Small intestine (tissue), 7 donors: Measurements from ENCODE around the gene SLC25A42. TPM values are rescaled to one million over a fixed set of nuclear protein-coding genes. Genes with fewer than 3 reads are reported as not detected.
"Not testable (repeated sequence)": the region's sequence is repeated elsewhere in the genome, so short reads cannot be mapped to it uniquely, and the experiment has no call there.

Source experiments
- DNase-seq, 2 donors: peaks; one replicate each; pipeline versions ENCODE4 v3.0.0 to v3.0.0-alpha.2; 2013
- FAIRE-seq: peaks from 2 replicates; lab custom pipeline; 2012; peaks lifted over from hg19 to GRCh38; lab: Jason Lieb, UNC
- H3K27ac ChIP-seq, 3 donors: one replicate each; pipeline ENCODE4 v1.5.1; 2013; ENCODE audit warnings: low read length in 2 of 3, mild to moderate bottlenecking in 2 of 3, control low read depth in 1 of 3, inconsistent platforms in 1 of 3, low read depth in 1 of 3, moderate library complexity in 1 of 3
- H3K27me3 ChIP-seq, 3 donors: one replicate each; pipeline ENCODE4 v1.6.1; 2013; ENCODE audit warnings: low read length in 3 of 3, inconsistent platforms in 1 of 3; ENCODE audit not compliant: control insufficient read depth in 3 of 3, insufficient read depth in 3 of 3
- H3K36me3 ChIP-seq, 3 donors: one replicate each; pipeline ENCODE4 v1.6.1; 2013; ENCODE audit warnings: low read length in 3 of 3, inconsistent platforms in 1 of 3, low read depth in 1 of 3, mild to moderate bottlenecking in 1 of 3, moderate library complexity in 1 of 3; ENCODE audit not compliant: control insufficient read depth in 3 of 3, insufficient read depth in 2 of 3
- H3K4me1 ChIP-seq, 3 donors: one replicate each; pipeline ENCODE4 v1.6.1; 2013; ENCODE audit warnings: low read length in 2 of 3, inconsistent platforms in 1 of 3, low read depth in 1 of 3, mild to moderate bottlenecking in 1 of 3, moderate library complexity in 1 of 3; ENCODE audit not compliant: control insufficient read depth in 3 of 3, insufficient read depth in 2 of 3
- H3K4me3 ChIP-seq, 3 donors: one replicate each; pipeline ENCODE4 v1.5.1; 2013; ENCODE audit warnings: low read length in 3 of 3, control low read depth in 1 of 3, inconsistent platforms in 1 of 3, low read depth in 1 of 3, mild to moderate bottlenecking in 1 of 3, moderate library complexity in 1 of 3
- H3K9me3 ChIP-seq, 2 donors: one replicate each; pipeline ENCODE4 v1.6.1; 2013; ENCODE audit warnings: low read depth in 1 of 2, low read length in 1 of 2; ENCODE audit not compliant: control insufficient read depth in 2 of 2, insufficient read depth in 1 of 2
- WGBS, 3 donors: extraction: QIAGEN DNeasy Blood & Tissue Kit; methylation state at CpG; one replicate each; pipeline ENCODE4 v1.1.7; 2013; 5-methylcytosine and 5-hydroxymethylcytosine counted together
- polyA plus RNA-seq, 4 donors: library from polyadenylated mRNA; stranded (reverse) in 3 of 4; unstranded in 1 of 4; fragments of 200-250 nt in 3 of 4; fragments of 120-200 nt in 1 of 4; gene quantifications; one replicate each; pipeline versions ENCODE4 v1.2.1 to v1.2.3, GENCODE V29; 2013
- donor health status: healthy with polysubstance abuse.
- donor health status: control.
- donor health status: control.
- donor health status: Bipolar disorder and iron deficiency.
- donor health status: healthy.

SLC25A42 gene
- polyA plus RNA-seq, 4 donors, result 5.6 to 19.6 (median 9.4) TPM

DNA sequence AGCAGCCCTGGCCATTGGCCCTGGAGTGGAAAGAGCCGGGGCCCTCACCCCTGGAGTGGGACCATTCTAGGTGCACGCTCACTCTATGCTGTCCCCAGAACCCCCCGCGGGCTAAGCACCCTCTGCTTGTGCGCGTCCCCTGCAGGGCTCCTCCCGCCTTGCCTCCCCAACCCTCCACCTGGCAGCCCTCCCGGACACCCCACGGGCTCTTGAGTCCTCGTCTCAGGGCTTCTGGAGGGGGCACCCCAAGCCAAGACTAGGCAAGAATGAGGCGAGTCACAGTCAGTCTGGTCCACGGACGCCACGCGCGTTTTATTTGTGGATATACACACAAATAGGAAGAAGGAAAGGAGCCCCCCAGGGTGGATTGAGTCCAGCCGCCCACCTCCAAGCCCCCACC is 81.5 kb downstream of the SLC25A42 start:
- FAIRE-seq (no peak), DNase-seq (no peak)
- no peaks in the 10 kb centered on the region for H3K27me3 ChIP-seq
- H3K27ac ChIP-seq, result no peak overlapping the region
- H3K9me3 ChIP-seq, result peaks cover 0 to 4% of the 10 kb centered on the region in 2 donors
- H3K4me1 ChIP-seq, result peaks cover 0 to 3% (median 0%) of the 10 kb centered on the region in 3 donors
- 89 to 93% (median 90%) methylated on average over 12 to 17 of the region's 17 CpGs for WGBS, 3 donors
- H3K4me3 ChIP-seq, result no peak overlapping the region
- H3K36me3 ChIP-seq, result peaks cover 0 to 31% (median 0%) of the 10 kb centered on the region in 3 donors

- FAIRE-seq (no peak), DNase-seq (peak; percentile 66 to 83)
- H3K27ac ChIP-seq, result no peak overlapping the region
- H3K4me1 ChIP-seq, result peaks cover 0 to 3% (median 0%) of the 10 kb centered on the region in 3 donors
- WGBS, 3 donors, result 35 to 43% (median 38%) methylated on average over 35 to 47 of the region's 47 CpGs
- H3K4me3 ChIP-seq, result peak overlapping the region in 1 of 3 donors; percentile 17
- no peaks in the 10 kb centered on the region for H3K27me3 ChIP-seq
- H3K9me3 ChIP-seq, result peaks cover 0 to 4% of the 10 kb centered on the region in 2 donors
- peaks cover 0 to 37% (median 0%) of the 10 kb centered on the region in 3 donors for H3K36me3 ChIP-seq
Measured at GRCh38 chr19:19145684-19146608, 82.2 kb downstream of the SLC25A42 start.

DNA sequence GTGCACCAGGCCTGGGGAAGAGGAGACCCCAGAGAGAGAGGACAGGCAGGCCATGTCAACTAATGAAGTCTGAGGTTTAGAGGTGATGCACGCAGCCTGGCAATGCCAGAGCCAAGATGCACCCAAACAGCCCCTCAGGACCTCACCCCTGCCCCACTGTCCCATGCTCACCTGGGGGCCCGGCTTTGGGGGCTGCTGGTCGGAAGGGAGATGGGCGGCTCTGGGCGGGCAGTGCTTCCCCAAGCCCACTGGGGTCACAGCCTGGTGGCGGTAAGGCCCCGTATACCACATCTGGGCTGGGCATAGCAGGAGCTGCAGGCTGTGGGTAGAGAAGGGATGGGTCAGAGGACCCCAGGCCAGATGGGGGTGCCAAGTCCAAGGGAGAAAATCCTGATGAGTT is 83.1 kb downstream of the SLC25A42 start:
- DNase-seq, result no peak
- Histone ChIP-seq H3K4me1 (peaks cover 0 to 3% (median 0%) of the 10 kb centered on the region in 3 donors), H3K27me3 (no peaks in the 10 kb centered on the region), H3K4me3 (no peak overlapping the region), H3K36me3 (peaks cover 0 to 40% (median 0%) of the 10 kb centered on the region in 3 donors), H3K9me3 (peaks cover 0 to 4% of the 10 kb centered on the region in 2 donors), H3K27ac (no peak overlapping the region)
- 93 to 97% (median 97%) methylated on average over 7 of the region's 7 CpGs for WGBS, 3 donors
- FAIRE-seq, result no peak

GRCh38 chr19:19147344-19147743 is 83.5 kb downstream of the SLC25A42 start:
- no peak for FAIRE-seq
- H3K27ac ChIP-seq, result no peak overlapping the region
- H3K36me3 ChIP-seq, result peaks cover 0 to 40% (median 0%) of the 10 kb centered on the region in 3 donors

GRCh38 chr19:19148504-19148903 is 84.7 kb downstream of the SLC25A42 start:
- FAIRE-seq, H3K4me1 ChIP-seq, H3K9me3 ChIP-seq, DNase-seq, H3K27ac ChIP-seq, H3K27me3 ChIP-seq, H3K4me3 ChIP-seq: not testable (repeated sequence)
- WGBS, 3 donors, result 95 to 98% (median 97%) methylated on average over 8 of the region's 8 CpGs
- H3K36me3 ChIP-seq, result peaks cover 0 to 40% (median 0%) of the 10 kb centered on the region in 3 donors

More at GRCh38 chr19:19147344-19147743, 83.5 kb downstream of the SLC25A42 start:
- Histone ChIP-seq H3K4me1 (peaks cover 0 to 3% (median 0%) of the 10 kb centered on the region in 3 donors), H3K27me3 (no peaks in the 10 kb centered on the region), H3K4me3 (no peak overlapping the region), H3K9me3 (peaks cover 0 to 4% of the 10 kb centered on the region in 2 donors)
- 94 to 95% (median 94%) methylated on average over 5 of the region's 5 CpGs for WGBS, 3 donors
- DNase-seq, result no peak

DNA sequence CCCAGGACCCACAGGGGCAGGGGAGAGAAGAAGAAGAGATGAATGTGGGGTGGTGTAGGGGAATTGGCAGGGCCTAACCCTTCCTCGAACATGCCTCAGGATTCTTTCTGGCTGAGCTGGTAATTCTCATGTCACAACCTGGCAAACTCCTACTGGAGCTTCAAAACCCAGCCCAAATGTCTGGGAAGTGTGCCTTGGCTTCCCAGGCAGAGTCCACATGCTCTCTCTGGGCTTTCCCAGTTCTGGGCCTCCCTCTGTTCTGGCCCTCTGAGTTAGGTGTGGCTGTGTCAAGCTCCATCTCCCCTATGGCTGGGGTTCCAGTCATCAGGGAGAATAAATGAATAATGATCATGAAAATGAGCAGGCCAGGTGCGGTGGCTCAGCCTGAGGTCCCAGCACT is 85.6 kb downstream of the SLC25A42 start:
- Histone ChIP-seq H3K27me3 (no peaks in the 10 kb centered on the region), H3K9me3 (peaks cover 0 to 4% of the 10 kb centered on the region in 2 donors), H3K27ac (no peak overlapping the region), H3K4me3 (no peak overlapping the region), H3K4me1 (peaks cover 0 to 3% (median 0%) of the 10 kb centered on the region in 3 donors), H3K36me3 (peaks cover 0 to 40% (median 0%) of the 10 kb centered on the region in 3 donors)
- WGBS, 3 donors, result 79 to 90% (median 85%) methylated on average over 2 of the region's 2 CpGs
- DNase-seq (no peak), FAIRE-seq (no peak)

GRCh38 chr19:19151418-19151817 is 87.6 kb downstream of the SLC25A42 start:
- DNase-seq (no peak), FAIRE-seq (no peak)

GRCh38 chr19:19152668-19153384 is 89.0 kb downstream of the SLC25A42 start:
- H3K27me3 ChIP-seq, result no peaks in the 10 kb centered on the region
- H3K36me3 ChIP-seq, result peaks cover 0 to 42% (median 0%) of the 10 kb centered on the region in 3 donors
- DNase-seq (no peak), FAIRE-seq (no peak)
- H3K9me3 ChIP-seq, result peaks cover 0 to 11% of the 10 kb centered on the region in 2 donors
- 79 to 84% (median 82%) methylated on average over 13 of the region's 13 CpGs for WGBS, 3 donors
- H3K4me1 ChIP-seq, result no peaks in the 10 kb centered on the region
- no peak overlapping the region for H3K4me3 ChIP-seq
- H3K27ac ChIP-seq, result no peak overlapping the region

More at GRCh38 chr19:19151418-19151817, 87.6 kb downstream of the SLC25A42 start:
- no peaks in the 10 kb centered on the region for H3K27me3 ChIP-seq
- peaks cover 0 to 50% (median 0%) of the 10 kb centered on the region in 3 donors for H3K36me3 ChIP-seq
- no peaks in the 10 kb centered on the region for H3K4me1 ChIP-seq
- H3K27ac ChIP-seq, result no peak overlapping the region
- H3K9me3 ChIP-seq, result peaks cover 0 to 14% of the 10 kb centered on the region in 2 donors
- WGBS, 3 donors, result 71 to 86% (median 79%) methylated on average over 11 of the region's 11 CpGs
- H3K4me3 ChIP-seq, result no peak overlapping the region
